ENCODE results near the gene UBE3D.

- no peak for TF ChIP-seq CTCF (IDR thresholded peaks at IDR 0.05)
- no peak for TF ChIP-seq POLR2A (IDR thresholded peaks at IDR 0.05)
Measured at GRCh38 chr6:82987416-82987815, 78.2 kb downstream of the UBE3D start.
